GM23338 (cell line): ENCODE results near the gene STK16. TPM values are rescaled to one million over a fixed set of nuclear protein-coding genes. Genes with fewer than 3 reads are reported as not detected.

Experiments
- ATAC-seq: fragments of 200-7000 bp; cut with Tn5 transposase; 3 replicates; pipeline ENCODE4 v1.9.1; 2020
- DNase-seq: peaks from one replicate; pipeline ENCODE4 v3.0.0-alpha.2; 2015; ENCODE audit warnings: low spot score
- H2AFZ ChIP-seq: fragments of 200-600 bp; sonication (generic); 2 replicates; pipeline ENCODE4 v1.8.0; 2016; ENCODE audit warnings: antibody characterized with exemption, mild to moderate bottlenecking, moderate library complexity
- H3F3A ChIP-seq: fragments of 200-600 bp; sonication (generic); replicated peaks from 2 replicates; pipeline ENCODE4 v1.8.0; 2017; ENCODE audit warnings: antibody characterized with exemption, mixed run types, low read depth
- H3K27ac ChIP-seq: fragments of 200-600 bp; sonication (generic); 2 replicates; pipeline ENCODE4 v1.6.1; 2016; ENCODE audit warnings: low read depth
- H3K27me3 ChIP-seq: fragments of 200-600 bp; sonication (generic); 2 replicates; pipeline ENCODE4 v1.8.0; 2016; ENCODE audit warnings: mild to moderate bottlenecking, mixed run types, moderate library complexity; ENCODE audit not compliant: insufficient read depth
- H3K36me3 ChIP-seq: fragments of 200-600 bp; sonication (generic); 2 replicates; pipeline ENCODE4 v1.8.0; 2016; ENCODE audit warnings: mild to moderate bottlenecking; ENCODE audit not compliant: insufficient read depth
- H3K4me1 ChIP-seq: fragments of 200-600 bp; sonication (generic); 2 replicates; pipeline ENCODE4 v1.8.0; 2016; ENCODE audit warnings: mild to moderate bottlenecking, moderate library complexity; ENCODE audit not compliant: insufficient read depth
- H3K4me2 ChIP-seq: fragments of 200-600 bp; sonication (generic); 2 replicates; pipeline ENCODE4 v1.7.1; 2017; ENCODE audit warnings: mixed run types
- H3K4me3 ChIP-seq: fragments of 200-600 bp; sonication (generic); 2 replicates; pipeline ENCODE4 v1.6.1; 2016; ENCODE audit warnings: mixed run types
- H3K79me2 ChIP-seq: fragments of 200-600 bp; sonication (generic); replicated peaks from 2 replicates; pipeline ENCODE4 v1.8.0; 2017; ENCODE audit warnings: mild to moderate bottlenecking; ENCODE audit not compliant: insufficient read depth
- H3K9me2 ChIP-seq: fragments of 200-600 bp; sonication (generic); 2 replicates; pipeline ENCODE4 v1.8.0; 2017; ENCODE audit not compliant: insufficient read depth
- H4K20me1 ChIP-seq: fragments of 200-600 bp; sonication (generic); replicated peaks from 2 replicates; pipeline ENCODE4 v1.8.0; 2017; ENCODE audit warnings: mild to moderate bottlenecking; ENCODE audit not compliant: insufficient read depth
- H3K27ac Mint-ChIP-seq: 2 replicates; pipeline ENCODE4 v1.8.0; 2020; ENCODE audit warnings: inconsistent platforms, mild to moderate bottlenecking, moderate library complexity, mixed read lengths
- H3K27me3 Mint-ChIP-seq: 3 replicates; pipeline ENCODE4 v1.8.0; 2022; ENCODE audit warnings: low read depth, mild to moderate bottlenecking, moderate library complexity, mixed read lengths, inconsistent platforms; ENCODE audit not compliant: insufficient read depth, poor library complexity
- H3K36me3 Mint-ChIP-seq: 3 replicates; pipeline ENCODE4 v1.8.0; 2021; ENCODE audit warnings: low read depth, mild to moderate bottlenecking, inconsistent platforms, moderate library complexity, mixed read lengths
- H3K4me1 Mint-ChIP-seq: 3 replicates; pipeline ENCODE4 v1.8.0; 2020; ENCODE audit warnings: mild to moderate bottlenecking, inconsistent platforms, mixed read lengths
- H3K4me3 Mint-ChIP-seq: 3 replicates; pipeline ENCODE4 v1.8.0; 2021; ENCODE audit warnings: moderate library complexity, mild to moderate bottlenecking, inconsistent platforms, mixed read lengths
- H3K9me3 Mint-ChIP-seq: 3 replicates; pipeline ENCODE4 v1.8.0; 2020; ENCODE audit warnings: moderate library complexity, mild to moderate bottlenecking, inconsistent platforms, mixed read lengths
- CREB1 ChIP-seq: fragments of 250-450 bp; sonication (Bioruptor Pico); IDR thresholded peaks from 2 replicates; pipeline ENCODE4 v1.5.0; 2020; ENCODE audit warnings: low read depth, mild to moderate bottlenecking, moderate library complexity
- EZH2 ChIP-seq: fragments of 200-600 bp; sonication (generic); IDR thresholded peaks from one replicate; pipeline ENCODE4 v1.8.0; 2017; ENCODE audit warnings: antibody characterized with exemption, mild to moderate bottlenecking, low read depth; ENCODE audit not compliant: unreplicated experiment
- EZH2phosphoT487 ChIP-seq: fragments of 200-600 bp; sonication (generic); IDR thresholded peaks from one replicate; pipeline ENCODE4 v1.8.1; 2018; ENCODE audit warnings: antibody characterized with exemption; ENCODE audit not compliant: unreplicated experiment
- NANOG ChIP-seq: IDR thresholded peaks from 2 replicates; pipeline ENCODE4 v1.6.1; 2016; ENCODE audit warnings: antibody characterized with exemption, borderline replicate concordance
- STAT1 ChIP-seq: IDR thresholded peaks from one replicate; pipeline ENCODE4 v1.6.1; 2016; ENCODE audit warnings: antibody characterized with exemption; ENCODE audit not compliant: unreplicated experiment
- ZNF114 ChIP-seq: fragments of 250-450 bp; sonication (Bioruptor Pico); IDR thresholded peaks from 2 replicates; pipeline ENCODE4 v1.5.0; 2020; ENCODE audit warnings: mild to moderate bottlenecking, moderate library complexity
- polyA plus RNA-seq: library from polyadenylated mRNA; unstranded; fragments of >200 nt; fragmentation: Nextera tagmentation; extraction: Ambion mirVana; gene quantifications from 2 replicates; pipeline ENCODE4 v1.2.1, GENCODE V29; 2016
- total RNA-seq: library from RNA; depleted of rRNA; stranded (reverse); fragments of >200 nt; shearing (Covaris generic); gene quantifications from 2 replicates; pipeline ENCODE4 v1.2.3, GENCODE V29; 2014
- TF ChIP-seq, protein P1 (sequence below): IDR thresholded peaks from one replicate; pipeline ENCODE4 v1.6.1; 2018; ENCODE audit warnings: antibody characterized with exemption; ENCODE audit not compliant: unreplicated experiment
- TF ChIP-seq, protein P2 (sequence below), 2 experiments: fragments of 200-600 bp in 1 of 2; sonication (generic) in 1 of 2; conservative IDR thresholded peaks; 2 replicates each; pipeline versions ENCODE4 v1.5.1 to v1.6.1; 2016 to 2017; ENCODE audit warnings: antibody characterized with exemption in 2 of 2, low read depth in 2 of 2, mild to moderate bottlenecking in 2 of 2, moderate library complexity in 1 of 2
- TF ChIP-seq, protein P3 (sequence below): IDR thresholded peaks from 2 replicates; pipeline ENCODE4 v1.6.1; 2016; ENCODE audit warnings: antibody characterized with exemption

Gene STK16
- total and polyA plus RNA-seq, 2 experiments from 2014 or later = 3.1 to 17.0 TPM

GRCh38 chr2:219297766-219298456, 52.6 kb downstream of the STK16 start:
- no peaks in the 10 kb centered on the region; the same call in 2 of the 3 replicates for H3K36me3 Mint-ChIP-seq
- Histone ChIP-seq H3K27me3 (peaks cover 19% of the 10 kb centered on the region), H3K4me1 (peaks cover 9% of the 10 kb centered on the region), H4K20me1 (no peaks in the 10 kb centered on the region), H3K36me3 (no peaks in the 10 kb centered on the region), H3F3A (peaks cover 5% of the 10 kb centered on the region; the same call in 1 of the 2 replicates), H3K4me2 (no peak overlapping the region), H3K4me3 (no peak overlapping the region), H3K79me2 (no peaks in the 10 kb centered on the region), H2AFZ (no peak overlapping the region), H3K27ac (no peak overlapping the region), H3K9me2 (no peaks in the 10 kb centered on the region)
- peaks cover 12% of the 10 kb centered on the region for H3K4me1 Mint-ChIP-seq
- DNase-seq (no peak), ATAC-seq (no peak)
- TF ChIP-seq EZH2phosphoT487 = no peak
- TF ChIP-seq, protein P1, sequence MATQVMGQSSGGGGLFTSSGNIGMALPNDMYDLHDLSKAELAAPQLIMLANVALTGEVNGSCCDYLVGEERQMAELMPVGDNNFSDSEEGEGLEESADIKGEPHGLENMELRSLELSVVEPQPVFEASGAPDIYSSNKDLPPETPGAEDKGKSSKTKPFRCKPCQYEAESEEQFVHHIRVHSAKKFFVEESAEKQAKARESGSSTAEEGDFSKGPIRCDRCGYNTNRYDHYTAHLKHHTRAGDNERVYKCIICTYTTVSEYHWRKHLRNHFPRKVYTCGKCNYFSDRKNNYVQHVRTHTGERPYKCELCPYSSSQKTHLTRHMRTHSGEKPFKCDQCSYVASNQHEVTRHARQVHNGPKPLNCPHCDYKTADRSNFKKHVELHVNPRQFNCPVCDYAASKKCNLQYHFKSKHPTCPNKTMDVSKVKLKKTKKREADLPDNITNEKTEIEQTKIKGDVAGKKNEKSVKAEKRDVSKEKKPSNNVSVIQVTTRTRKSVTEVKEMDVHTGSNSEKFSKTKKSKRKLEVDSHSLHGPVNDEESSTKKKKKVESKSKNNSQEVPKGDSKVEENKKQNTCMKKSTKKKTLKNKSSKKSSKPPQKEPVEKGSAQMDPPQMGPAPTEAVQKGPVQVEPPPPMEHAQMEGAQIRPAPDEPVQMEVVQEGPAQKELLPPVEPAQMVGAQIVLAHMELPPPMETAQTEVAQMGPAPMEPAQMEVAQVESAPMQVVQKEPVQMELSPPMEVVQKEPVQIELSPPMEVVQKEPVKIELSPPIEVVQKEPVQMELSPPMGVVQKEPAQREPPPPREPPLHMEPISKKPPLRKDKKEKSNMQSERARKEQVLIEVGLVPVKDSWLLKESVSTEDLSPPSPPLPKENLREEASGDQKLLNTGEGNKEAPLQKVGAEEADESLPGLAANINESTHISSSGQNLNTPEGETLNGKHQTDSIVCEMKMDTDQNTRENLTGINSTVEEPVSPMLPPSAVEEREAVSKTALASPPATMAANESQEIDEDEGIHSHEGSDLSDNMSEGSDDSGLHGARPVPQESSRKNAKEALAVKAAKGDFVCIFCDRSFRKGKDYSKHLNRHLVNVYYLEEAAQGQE = no peak
- TF ChIP-seq ZNF114 (CRISPR knock-in tag) = no peak
- TF ChIP-seq NANOG = no peak
- TF ChIP-seq, protein P2, sequence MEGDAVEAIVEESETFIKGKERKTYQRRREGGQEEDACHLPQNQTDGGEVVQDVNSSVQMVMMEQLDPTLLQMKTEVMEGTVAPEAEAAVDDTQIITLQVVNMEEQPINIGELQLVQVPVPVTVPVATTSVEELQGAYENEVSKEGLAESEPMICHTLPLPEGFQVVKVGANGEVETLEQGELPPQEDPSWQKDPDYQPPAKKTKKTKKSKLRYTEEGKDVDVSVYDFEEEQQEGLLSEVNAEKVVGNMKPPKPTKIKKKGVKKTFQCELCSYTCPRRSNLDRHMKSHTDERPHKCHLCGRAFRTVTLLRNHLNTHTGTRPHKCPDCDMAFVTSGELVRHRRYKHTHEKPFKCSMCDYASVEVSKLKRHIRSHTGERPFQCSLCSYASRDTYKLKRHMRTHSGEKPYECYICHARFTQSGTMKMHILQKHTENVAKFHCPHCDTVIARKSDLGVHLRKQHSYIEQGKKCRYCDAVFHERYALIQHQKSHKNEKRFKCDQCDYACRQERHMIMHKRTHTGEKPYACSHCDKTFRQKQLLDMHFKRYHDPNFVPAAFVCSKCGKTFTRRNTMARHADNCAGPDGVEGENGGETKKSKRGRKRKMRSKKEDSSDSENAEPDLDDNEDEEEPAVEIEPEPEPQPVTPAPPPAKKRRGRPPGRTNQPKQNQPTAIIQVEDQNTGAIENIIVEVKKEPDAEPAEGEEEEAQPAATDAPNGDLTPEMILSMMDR (conservative IDR thresholded peaks at IDR 0.05; ENCODE audit: low read depth in 2 of 2) = no peak
- TF ChIP-seq EZH2 = no peak
- no peak for TF ChIP-seq STAT1
- no peak for TF ChIP-seq CREB1 (CRISPR knock-in tag)
- TF ChIP-seq, protein P3, sequence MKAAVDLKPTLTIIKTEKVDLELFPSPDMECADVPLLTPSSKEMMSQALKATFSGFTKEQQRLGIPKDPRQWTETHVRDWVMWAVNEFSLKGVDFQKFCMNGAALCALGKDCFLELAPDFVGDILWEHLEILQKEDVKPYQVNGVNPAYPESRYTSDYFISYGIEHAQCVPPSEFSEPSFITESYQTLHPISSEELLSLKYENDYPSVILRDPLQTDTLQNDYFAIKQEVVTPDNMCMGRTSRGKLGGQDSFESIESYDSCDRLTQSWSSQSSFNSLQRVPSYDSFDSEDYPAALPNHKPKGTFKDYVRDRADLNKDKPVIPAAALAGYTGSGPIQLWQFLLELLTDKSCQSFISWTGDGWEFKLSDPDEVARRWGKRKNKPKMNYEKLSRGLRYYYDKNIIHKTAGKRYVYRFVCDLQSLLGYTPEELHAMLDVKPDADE = no peak
- no peak overlapping the region for H3K27ac Mint-ChIP-seq
- peaks cover 36% of the 10 kb centered on the region for H3K27me3 Mint-ChIP-seq
- no peaks in the 10 kb centered on the region; the same call in 1 of the 3 replicates for H3K9me3 Mint-ChIP-seq
- no peak overlapping the region for H3K4me3 Mint-ChIP-seq
